Tibial nerve (tissue), 4 donors: Measurements from ENCODE around the gene OR7D2. TPM values are rescaled to one million over a fixed set of nuclear protein-coding genes. Genes with fewer than 3 reads are reported as not detected.

ENCODE experiments used
- DNase-seq, 2 donors: peaks; one replicate each; pipeline ENCODE4 v3.0.0-alpha.2; 2019; ENCODE audit warnings: low spot score in 2 of 2
- H3K27ac ChIP-seq, 4 donors: fragments of 200-600 bp; sonication (generic) in 3 of 4; one replicate each; pipeline ENCODE4 v1.5.1; 2017 to 2019; ENCODE audit warnings: mild to moderate bottlenecking in 1 of 4
- H3K27me3 ChIP-seq, 2 donors: fragments of 200-600 bp; sonication (generic) in 1 of 2; one replicate each; pipeline versions ENCODE4 v1.5.1 to v1.6.0; 2017 to 2019
- H3K36me3 ChIP-seq, 3 donors: fragments of 200-600 bp; sonication (generic); one replicate each; pipeline ENCODE4 v1.5.1; 2018 to 2019
- H3K4me1 ChIP-seq, 4 donors: fragments of 200-600 bp; sonication (generic) in 3 of 4; one replicate each; pipeline ENCODE4 v1.5.1; 2017 to 2019
- H3K4me3 ChIP-seq, 4 donors: fragments of 200-600 bp; sonication (generic) in 3 of 4; one replicate each; pipeline ENCODE4 v1.5.1; 2017 to 2019; ENCODE audit warnings: mild to moderate bottlenecking in 1 of 4, moderate library complexity in 1 of 4
- H3K9me3 ChIP-seq, 4 donors: fragments of 200-600 bp; sonication (generic) in 3 of 4; one replicate each; pipeline ENCODE4 v1.5.1; 2017 to 2019
- CTCF ChIP-seq, 5 experiments: fragments of 200-600 bp in 3 of 5; fragments of 450-650 bp in 2 of 5; sonication (generic) in 3 of 5; IDR thresholded peaks; one replicate each; pipeline ENCODE4 v1.5.1; 2016 to 2019; ENCODE audit warnings: antibody characterized with exemption in 5 of 5, mild to moderate bottlenecking in 3 of 5, moderate library complexity in 2 of 5
- EP300 ChIP-seq, 2 donors: sonication (generic); formaldehyde crosslinking; IDR thresholded peaks; one replicate each; pipeline ENCODE4 v1.6.1; 2017; ENCODE audit warnings: antibody characterized with exemption in 2 of 2, mild to moderate bottlenecking in 1 of 2
- POLR2A ChIP-seq, 2 donors: fragments of 450-650 bp; IDR thresholded peaks; one replicate each; pipeline ENCODE4 v1.6.1; 2017; ENCODE audit warnings: antibody characterized with exemption in 2 of 2, mild to moderate bottlenecking in 2 of 2, moderate library complexity in 2 of 2
- WGBS, 2 donors: methylation state at CpG; one replicate each; pipeline ENCODE4 v1.1.5; 2018; 5-methylcytosine and 5-hydroxymethylcytosine counted together
- total RNA-seq, 4 donors: library from RNA; depleted of rRNA; stranded (reverse); fragments of >200 nt; gene quantifications; one replicate each; pipeline ENCODE4 v1.1.0, GENCODE V29; 2016

OR7D2 gene
- total RNA-seq, 4 donors from 2014 or later, result 0.44 TPM; not detected in 3

- Histone ChIP-seq H3K9me3 (peaks cover 0 to 38% (median 9%) of the 10 kb centered on the region in 4 donors), H3K27ac (no peak overlapping the region), H3K4me3 (no peak overlapping the region), H3K36me3 (peaks cover 0 to 60% (median 0%) of the 10 kb centered on the region in 3 donors), H3K27me3 (no peaks in the 10 kb centered on the region), H3K4me1 (peaks cover 0 to 19% (median 10%) of the 10 kb centered on the region in 4 donors)
- TF ChIP-seq POLR2A (IDR thresholded peaks at IDR 0.05) (no peak), CTCF (IDR thresholded peaks at IDR 0.05) (no peak)
- no peak for DNase-seq
- WGBS, 2 donors, result 96 to 97% methylated on average over 5 of the region's 5 CpGs
These were observed 33.9 kb upstream of the OR7D2 start for GRCh38 chr19:9144920-9145319.

GRCh38 chr19:9146882-9147281 is 31.9 kb upstream of the OR7D2 start:
- no peak for TF ChIP-seq POLR2A (IDR thresholded peaks at IDR 0.05)
- no peak for TF ChIP-seq CTCF (IDR thresholded peaks at IDR 0.05)
- no peak for TF ChIP-seq EP300 (IDR thresholded peaks at IDR 0.05)
- H3K36me3 ChIP-seq, result peaks cover 0 to 73% (median 0%) of the 10 kb centered on the region in 3 donors
- H3K4me1 ChIP-seq, result peaks cover 0 to 13% (median 2%) of the 10 kb centered on the region in 4 donors
- no peak overlapping the region for H3K27ac ChIP-seq
- 90 to 93% methylated on average over 1 of the region's 1 CpG for WGBS, 2 donors
- H3K9me3 ChIP-seq, result peaks cover 0 to 55% (median 11%) of the 10 kb centered on the region in 4 donors
- H3K27me3 ChIP-seq, result no peaks in the 10 kb centered on the region
- no peak overlapping the region for H3K4me3 ChIP-seq
- no peak for DNase-seq

GRCh38 chr19:9148697-9149096 is 30.1 kb upstream of the OR7D2 start:
- H3K36me3 ChIP-seq, result peaks cover 0 to 85% (median 0%) of the 10 kb centered on the region in 3 donors
- peaks cover 0 to 6% (median 0%) of the 10 kb centered on the region in 4 donors for H3K4me1 ChIP-seq
- TF ChIP-seq EP300 (IDR thresholded peaks at IDR 0.05), result no peak
- TF ChIP-seq POLR2A (IDR thresholded peaks at IDR 0.05), result no peak
- TF ChIP-seq CTCF (IDR thresholded peaks at IDR 0.05), result no peak
- no peaks in the 10 kb centered on the region for H3K27me3 ChIP-seq
- no peak overlapping the region for H3K27ac ChIP-seq
- no peak for DNase-seq
- H3K4me3 ChIP-seq, result no peak overlapping the region
- WGBS, 2 donors, result 92 to 96% methylated on average over 3 of the region's 3 CpGs
- H3K9me3 ChIP-seq, result peaks cover 0 to 68% (median 20%) of the 10 kb centered on the region in 4 donors

- DNase-seq, result no peak
- no peaks in the 10 kb centered on the region for H3K27me3 ChIP-seq
- H3K36me3 ChIP-seq, result peaks cover 0 to 91% (median 0%) of the 10 kb centered on the region in 3 donors
- WGBS, 2 donors, result 91 to 96% methylated on average over 4 of the region's 4 CpGs
- H3K4me1 ChIP-seq, result peaks cover 0 to 6% (median 0%) of the 10 kb centered on the region in 4 donors
- H3K9me3 ChIP-seq, result peaks cover 0 to 69% (median 23%) of the 10 kb centered on the region in 4 donors
- no peak overlapping the region for H3K27ac ChIP-seq
- TF ChIP-seq EP300 (IDR thresholded peaks at IDR 0.05) (no peak), CTCF (IDR thresholded peaks at IDR 0.05) (no peak), POLR2A (IDR thresholded peaks at IDR 0.05) (no peak)
- no peak overlapping the region for H3K4me3 ChIP-seq
These were observed 28.8 kb upstream of the OR7D2 start for GRCh38 chr19:9149997-9150396.

- no peak for DNase-seq
- no peak for TF ChIP-seq EP300 (IDR thresholded peaks at IDR 0.05)
- no peak for TF ChIP-seq POLR2A (IDR thresholded peaks at IDR 0.05)
- TF ChIP-seq CTCF (IDR thresholded peaks at IDR 0.05), result no peak
- no peak overlapping the region for H3K27ac ChIP-seq
- H3K9me3 ChIP-seq, result peaks cover 0 to 69% (median 23%) of the 10 kb centered on the region in 4 donors
- WGBS, 2 donors, result 95 to 98% methylated on average over 5 of the region's 5 CpGs
- no peaks in the 10 kb centered on the region for H3K27me3 ChIP-seq
- H3K4me3 ChIP-seq, result no peak overlapping the region
- peaks cover 0 to 6% (median 0%) of the 10 kb centered on the region in 4 donors for H3K4me1 ChIP-seq
- H3K36me3 ChIP-seq, result peaks cover 0 to 91% (median under 1%) of the 10 kb centered on the region in 3 donors
These were observed 28.1 kb upstream of the OR7D2 start for GRCh38 chr19:9150650-9151049.
